Measurements from ENCODE around the gene VCAM1.

- TF ChIP-seq CTCF (IDR thresholded peaks at IDR 0.05) (no peak), POLR2AphosphoS5 (IDR thresholded peaks at IDR 0.05) (no peak), POLR2A (IDR thresholded peaks at IDR 0.05) (no peak)
Measured at GRCh38 chr1:100773444-100773843, 53.9 kb downstream of the VCAM1 start.

Measured in breast epithelium (tissue), 3 donors.